OCI-LY3 (cell line): ENCODE data around the gene FAM228B.

ENCODE experiments used
- CTCF ChIP-seq: fragments of 200-600, 300-600 bp; sonication (generic); IDR thresholded peaks from 2 replicates; pipeline ENCODE4 v1.5.1; 2014; ENCODE audit warnings: antibody characterized with exemption, low read length, low read depth
- EZH2phosphoT487 ChIP-seq: fragments of 200-600 bp; shearing (Covaris generic); IDR thresholded peaks from 2 replicates; pipeline ENCODE4 v1.6.1; 2018; ENCODE audit warnings: antibody characterized with exemption, mixed run types, low read depth

DNA sequence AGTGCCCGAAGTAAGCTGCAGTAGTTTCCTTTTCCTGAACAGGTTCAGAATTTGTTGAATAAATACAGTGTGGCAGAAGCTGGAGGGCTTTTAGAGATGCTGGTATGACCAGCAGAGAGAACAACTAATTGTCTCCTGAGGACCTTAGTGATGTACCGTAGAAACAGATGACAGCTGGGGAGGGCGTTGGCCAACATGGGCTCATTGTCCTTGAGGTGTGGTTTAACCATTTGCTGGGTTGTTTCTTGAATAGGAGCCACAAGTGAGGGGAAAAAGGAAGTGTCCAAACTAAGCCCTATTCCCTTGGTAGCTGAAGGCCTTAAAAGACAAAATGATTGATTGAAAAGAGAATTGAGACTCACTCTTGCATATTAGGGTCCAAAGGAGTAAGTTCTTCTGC, 39.9 kb downstream of the FAM228B start:
- TF ChIP-seq CTCF (no peak), EZH2phosphoT487 (no peak)
